GM12872 (cell line): ENCODE measurements around the gene CAPN12.

Experiments used
- CTCF ChIP-seq: IDR thresholded peaks from 3 replicates; pipeline ENCODE4 v1.5.1; 2011; ENCODE audit warnings: low read depth, mild to moderate bottlenecking, low read length, moderate library complexity; ENCODE audit not compliant: insufficient read depth

Gene CAPN12

GRCh38 chr19:38723606-38723965, 20.7 kb downstream of the CAPN12 start:
- TF ChIP-seq CTCF, result no peak

DNA sequence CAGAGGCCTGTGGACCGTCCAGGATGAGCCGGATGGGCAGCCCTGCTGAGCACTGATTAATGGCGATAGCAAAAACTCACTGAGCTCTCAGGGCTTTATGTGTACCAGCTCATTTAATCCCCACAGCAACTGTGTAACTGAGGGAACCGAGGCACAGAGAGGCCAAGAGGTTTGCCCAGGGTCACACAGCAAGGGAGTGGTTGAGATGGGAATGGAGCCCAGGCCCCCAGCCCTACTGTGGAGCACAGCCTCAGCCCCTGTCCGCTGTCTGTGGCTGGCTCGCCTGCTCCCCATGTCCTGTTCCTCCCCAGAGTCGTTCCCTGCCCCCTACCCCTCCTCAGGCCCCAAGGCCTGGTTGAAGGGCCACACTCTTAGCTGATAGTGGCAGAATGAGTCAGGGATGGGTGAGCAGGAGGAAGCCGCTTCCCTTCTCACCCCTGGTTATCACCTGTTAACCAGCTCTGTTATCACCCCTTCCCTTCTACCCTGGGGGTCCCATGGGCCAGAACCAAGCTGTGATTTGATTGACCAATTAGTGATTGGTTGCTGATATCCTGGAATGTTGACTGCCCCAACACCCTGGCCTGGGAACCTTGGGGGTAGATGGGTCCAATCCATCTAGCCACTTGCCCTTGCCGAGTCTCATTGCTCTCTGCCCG, 21.2 kb downstream of the CAPN12 start:
- TF ChIP-seq CTCF, result no peak

- no peak for TF ChIP-seq CTCF
Measured at GRCh38 chr19:38721979-38722773, 22.1 kb downstream of the CAPN12 start.

DNA sequence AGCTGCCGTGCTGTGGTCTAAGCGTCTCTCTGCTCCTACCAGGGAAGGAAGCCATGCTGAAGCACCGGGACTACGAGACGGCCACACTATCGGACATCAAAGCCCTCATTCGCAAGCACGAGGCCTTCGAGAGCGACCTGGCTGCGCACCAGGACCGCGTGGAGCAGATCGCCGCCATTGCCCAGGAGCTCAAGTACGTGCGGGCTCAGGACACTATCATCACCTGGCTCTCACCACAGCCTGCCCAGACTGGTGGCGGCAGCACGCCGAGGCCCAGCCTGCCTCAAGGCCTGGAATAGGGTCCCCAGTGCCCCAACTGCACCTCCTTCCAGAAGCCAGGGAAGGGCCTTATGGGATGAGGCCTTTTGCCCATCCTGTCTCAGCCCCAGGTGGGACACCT, 22.8 kb downstream of the CAPN12 start:
- TF ChIP-seq CTCF, result no peak

DNA sequence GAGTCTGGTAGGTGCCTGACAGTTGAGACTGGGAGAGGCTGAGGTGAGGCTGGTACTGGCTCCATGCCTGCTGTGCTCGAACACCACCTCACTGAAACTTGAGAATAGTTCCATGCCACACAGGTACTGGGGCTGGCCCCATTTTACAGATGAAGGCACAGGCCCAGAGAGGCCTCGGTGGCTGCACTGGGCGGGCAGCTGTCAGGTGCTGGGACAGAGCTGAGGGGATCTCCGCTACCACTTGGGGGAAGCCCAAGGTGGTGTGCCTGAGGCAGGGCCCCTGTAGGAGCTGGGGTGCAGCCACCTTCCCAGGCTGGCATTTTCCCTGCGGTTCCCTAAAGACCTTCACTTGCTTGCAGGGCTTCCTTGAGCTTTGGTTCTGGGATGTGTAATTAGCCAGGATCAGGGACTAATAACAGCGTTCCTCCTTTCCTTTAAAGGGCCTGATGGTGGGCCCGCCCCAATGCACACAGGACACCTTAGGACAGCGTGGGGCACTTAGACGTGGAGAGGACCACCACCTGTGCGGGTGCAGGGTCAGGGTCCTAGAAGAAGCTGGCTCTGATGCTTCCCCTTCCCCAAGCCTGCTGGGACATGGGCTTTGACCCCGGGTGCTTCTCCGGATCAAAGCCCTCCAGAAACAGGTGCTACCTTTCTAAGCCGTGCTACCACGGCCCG, 23.6 kb downstream of the CAPN12 start:
- TF ChIP-seq CTCF, result no peak

GRCh38 chr19:38719761-38720558, 24.3 kb downstream of the CAPN12 start:
- no peak for TF ChIP-seq CTCF
